Activated CD8-positive, alpha-beta memory T cell treated with anti-CD3 and anti-CD28 coated beads, Interleukin-2, amount 10 ng/mL, durations not matched to agents 7 days and 5 days (primary cell): ENCODE measurements around the gene PELI3. TPM values are rescaled to one million over a fixed set of nuclear protein-coding genes. Genes with fewer than 3 reads are reported as not detected.
"Not testable (repeated sequence)": the region's sequence is repeated elsewhere in the genome, so short reads cannot be mapped to it uniquely, and the experiment has no call there.

Source experiments
- ATAC-seq: fragments of 150-1000 bp; cut with Tn5 transposase; one replicate; pipeline ENCODE4 v1.10.0; 2021; ENCODE audit warnings: moderate library complexity
- CTCF ChIA-PET: fragments of 350-600 bp; sonication (Branson Sonifier 250); formaldehyde crosslinking; loops from one replicate; lab custom pipeline; 2021; ENCODE audit warnings: antibody characterized with exemption; lab: Charles Lee
- DNase-seq: peaks from one replicate; pipeline ENCODE4 v3.0.0-alpha.2; 2020
- H3K27ac Mint-ChIP-seq: one replicate; pipeline ENCODE4 v1.8.0; 2021; ENCODE audit warnings: mild to moderate bottlenecking, mixed read lengths
- H3K27me3 Mint-ChIP-seq: one replicate; pipeline ENCODE4 v1.8.0; 2021; ENCODE audit warnings: mixed read lengths
- H3K36me3 Mint-ChIP-seq: one replicate; pipeline ENCODE4 v1.8.0; 2021; ENCODE audit warnings: mild to moderate bottlenecking, mixed read lengths
- H3K4me1 Mint-ChIP-seq: one replicate; pipeline ENCODE4 v1.8.0; 2021; ENCODE audit warnings: mixed read lengths
- H3K4me3 Mint-ChIP-seq: one replicate; pipeline ENCODE4 v1.8.0; 2021; ENCODE audit warnings: mild to moderate bottlenecking, moderate library complexity, mixed read lengths
- H3K9me3 Mint-ChIP-seq: one replicate; pipeline ENCODE4 v1.8.0; 2022; ENCODE audit warnings: low read depth, mixed read lengths
- total RNA-seq, 2 experiments: library from RNA; stranded (reverse); gene quantifications; one replicate each; pipeline ENCODE4 v1.2.3, GENCODE V29; 2021

PELI3 gene
- total RNA-seq, 2 experiments from 2014 or later: 4.1 to 5.7 TPM

DNA sequence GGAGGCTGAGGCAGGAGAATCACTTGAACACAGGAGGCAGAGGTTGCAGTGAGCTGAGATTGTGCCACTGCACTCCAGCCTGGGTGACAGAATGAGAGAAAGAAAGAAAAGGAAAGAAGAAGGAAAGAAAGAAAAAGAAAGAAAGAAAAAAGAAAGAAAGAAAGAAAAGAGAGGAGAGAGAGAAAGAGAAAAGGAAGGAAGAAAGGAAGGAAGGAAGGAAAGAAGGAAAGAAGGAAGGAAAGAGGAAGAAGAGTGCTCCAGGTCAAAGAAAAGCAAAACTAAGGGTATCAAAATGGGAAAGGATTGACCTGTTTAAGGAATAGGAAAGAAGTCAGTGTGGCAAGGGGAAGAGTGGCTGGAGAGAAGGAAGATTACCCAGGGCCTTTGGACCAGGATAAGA lies 35.4 kb upstream of the PELI3 start:
- not testable (repeated sequence) for H3K9me3 Mint-ChIP-seq, H3K4me1 Mint-ChIP-seq, H3K27ac Mint-ChIP-seq, DNase-seq, ATAC-seq, H3K4me3 Mint-ChIP-seq, H3K36me3 Mint-ChIP-seq, H3K27me3 Mint-ChIP-seq
- CTCF ChIA-PET: interaction anchor here (1.0 to 5.0 kb wide), 3 partner anchors 23 to 247 kb away, joined by 3 to 37 read pairs (median 6); partner anchors contain the start of gene RBM4B

- not testable (repeated sequence) for ATAC-seq, H3K27me3 Mint-ChIP-seq, H3K36me3 Mint-ChIP-seq, H3K4me3 Mint-ChIP-seq, H3K4me1 Mint-ChIP-seq, H3K27ac Mint-ChIP-seq, H3K9me3 Mint-ChIP-seq, DNase-seq
- CTCF ChIA-PET: interaction anchor here (1.5 to 1.7 kb wide), 2 partner anchors 23 to 46 kb away, joined by 3 to 5 read pairs; no protein-coding TSS in a partner anchor
Observed at GRCh38 chr11:66431871-66432329, 34.8 kb upstream of the PELI3 start.

DNA sequence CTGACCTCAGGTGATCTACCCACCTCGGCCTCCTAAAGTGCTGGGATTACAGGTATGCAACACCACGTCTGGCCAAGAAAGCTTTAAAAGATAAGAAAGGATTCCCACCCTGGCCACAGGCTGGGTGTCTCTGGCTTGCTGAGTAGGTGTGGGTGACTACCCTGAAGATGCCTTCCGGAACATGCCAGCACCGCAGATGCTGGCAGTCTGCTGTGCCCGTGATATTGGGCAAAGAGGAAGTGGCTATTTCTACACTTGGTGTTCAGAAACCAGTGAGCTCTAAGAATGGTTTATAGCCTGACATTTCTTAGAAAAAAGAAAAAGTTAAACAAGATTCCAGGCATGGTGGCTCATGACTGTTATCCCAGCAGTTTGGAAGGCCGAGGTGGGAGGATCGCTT lies 34.1 kb upstream of the PELI3 start:
- ATAC-seq: no peak
- Mint-ChIP-seq H3K4me1 (peaks cover 9% of the 10 kb centered on the region), H3K36me3 (peaks cover 9% of the 10 kb centered on the region), H3K9me3 (no peaks in the 10 kb centered on the region), H3K27ac (no peak overlapping the region), H3K27me3 (no peaks in the 10 kb centered on the region), H3K4me3 (no peak overlapping the region)
- CTCF ChIA-PET: interaction anchor here (1.5 to 1.8 kb wide), 3 partner anchors 11 to 46 kb away, joined by 3 to 5 read pairs (median 4); partner anchors contain the start of gene NPAS4
- no peak for DNase-seq

DNA sequence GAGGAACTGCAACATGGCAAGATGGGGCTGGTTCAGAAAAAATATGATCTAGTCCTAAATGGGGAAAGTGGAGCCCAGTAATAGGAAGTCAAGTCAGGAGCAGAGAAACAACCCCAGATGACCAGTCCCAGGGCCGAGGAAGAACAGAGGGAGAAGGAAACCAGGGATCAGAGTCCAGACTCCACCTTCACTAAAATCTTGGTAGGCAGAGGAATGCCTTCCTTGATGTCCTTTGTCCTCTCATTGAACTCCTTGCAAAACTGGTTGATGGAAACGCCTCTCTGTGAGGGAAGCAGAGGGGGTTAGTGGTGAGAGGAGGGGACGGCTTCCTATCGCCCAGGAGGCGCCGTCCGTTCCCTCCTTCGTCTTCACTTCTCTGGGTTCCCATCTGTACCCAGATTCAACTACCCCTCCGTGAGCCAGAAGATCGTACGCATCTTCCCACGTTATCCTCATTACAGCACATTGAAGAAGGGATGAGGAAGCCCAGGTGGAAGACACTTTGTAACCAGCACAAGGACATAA lies 28.7 kb upstream of the PELI3 start:
- CTCF ChIA-PET: interaction anchor here (0.6 to 4.4 kb wide), 27 partner anchors 9 to 240 kb away, joined by 3 to 46 read pairs (median 6); partner anchors contain the start of genes ACTN3, CD248, DPP3 and NPAS4
- Mint-ChIP-seq H3K27me3 (no peaks in the 10 kb centered on the region), H3K36me3 (peaks cover 7% of the 10 kb centered on the region), H3K9me3 (no peaks in the 10 kb centered on the region), H3K4me3 (peak overlapping the region; percentile 92), H3K27ac (peak overlapping the region; percentile 92), H3K4me1 (peaks cover 21% of the 10 kb centered on the region)
- no peak for ATAC-seq
- DNase-seq: no peak

DNA sequence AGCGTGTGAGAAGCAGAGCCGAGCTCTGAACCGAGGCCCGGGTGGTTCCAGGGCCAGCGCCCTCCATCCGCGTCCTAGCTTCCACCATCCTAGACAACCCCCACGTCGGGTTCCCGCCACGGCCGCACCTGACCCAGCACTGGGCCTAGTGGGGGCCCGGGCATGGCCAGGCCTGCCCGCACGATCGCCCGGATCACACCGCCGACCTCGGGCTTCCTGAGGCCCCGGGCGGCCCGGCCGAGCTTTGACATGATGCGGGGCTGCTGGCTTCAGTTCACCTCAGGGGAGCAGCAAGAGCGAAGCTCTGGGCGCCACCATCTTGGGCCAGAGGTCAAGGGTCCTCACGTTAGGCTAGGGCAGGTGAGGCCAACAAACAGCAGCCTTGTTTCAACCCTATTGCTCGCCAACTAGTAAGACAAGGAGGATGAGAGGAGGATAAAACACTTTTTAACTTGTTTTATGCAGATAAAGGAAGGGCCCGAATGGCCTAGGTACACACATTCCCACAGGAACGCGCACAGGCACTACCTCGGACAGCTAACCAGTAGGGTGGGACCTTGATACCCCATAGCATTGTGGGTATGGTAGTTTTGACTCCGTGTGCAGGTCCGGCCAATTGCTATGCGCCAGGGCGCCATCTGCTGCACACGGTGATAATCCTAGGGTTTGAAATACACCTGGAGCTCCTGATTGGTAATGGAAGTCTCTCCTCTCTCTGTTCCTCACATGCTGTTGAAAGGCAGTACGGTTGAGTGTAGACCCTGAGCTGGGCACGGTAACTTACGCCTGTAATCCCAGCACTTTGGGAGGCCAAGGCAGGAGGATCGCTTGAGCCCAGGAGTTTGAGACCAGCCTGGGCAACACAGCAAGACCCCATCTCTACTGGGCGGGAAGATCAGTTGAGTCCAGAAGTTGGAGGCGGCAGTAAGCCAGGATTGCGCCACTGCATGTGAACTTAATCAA lies 27.9 kb upstream of the PELI3 start, which contains the start of gene MRPL11:
TSS of gene MRPL11 (minus strand) at position 345 of the 963 bp plus-strand sequence. CDS start at position 251, 94 bp downstream.
- ATAC-seq (peak; percentile 98), DNase-seq (peak; percentile 93)
- CTCF ChIA-PET: interaction anchor here (0.6 to 4.4 kb wide), 39 partner anchors 8 to 685 kb away, joined by 3 to 46 read pairs (median 5); partner anchors contain the start of genes ACTN3, CD248, DPP3 and NPAS4
- peak within 1 kb of the TSS; percentile 92 for H3K27ac Mint-ChIP-seq
- H3K4me3 Mint-ChIP-seq: peak within 1 kb of the TSS; percentile 92
- peaks cover 7% of the 10 kb centered on the region for H3K36me3 Mint-ChIP-seq
- H3K9me3 Mint-ChIP-seq: peaks cover 3% of the 10 kb centered on the region
- peaks cover 21% of the 10 kb centered on the region for H3K4me1 Mint-ChIP-seq
- H3K27me3 Mint-ChIP-seq: no peaks in the 10 kb centered on the region

DNA sequence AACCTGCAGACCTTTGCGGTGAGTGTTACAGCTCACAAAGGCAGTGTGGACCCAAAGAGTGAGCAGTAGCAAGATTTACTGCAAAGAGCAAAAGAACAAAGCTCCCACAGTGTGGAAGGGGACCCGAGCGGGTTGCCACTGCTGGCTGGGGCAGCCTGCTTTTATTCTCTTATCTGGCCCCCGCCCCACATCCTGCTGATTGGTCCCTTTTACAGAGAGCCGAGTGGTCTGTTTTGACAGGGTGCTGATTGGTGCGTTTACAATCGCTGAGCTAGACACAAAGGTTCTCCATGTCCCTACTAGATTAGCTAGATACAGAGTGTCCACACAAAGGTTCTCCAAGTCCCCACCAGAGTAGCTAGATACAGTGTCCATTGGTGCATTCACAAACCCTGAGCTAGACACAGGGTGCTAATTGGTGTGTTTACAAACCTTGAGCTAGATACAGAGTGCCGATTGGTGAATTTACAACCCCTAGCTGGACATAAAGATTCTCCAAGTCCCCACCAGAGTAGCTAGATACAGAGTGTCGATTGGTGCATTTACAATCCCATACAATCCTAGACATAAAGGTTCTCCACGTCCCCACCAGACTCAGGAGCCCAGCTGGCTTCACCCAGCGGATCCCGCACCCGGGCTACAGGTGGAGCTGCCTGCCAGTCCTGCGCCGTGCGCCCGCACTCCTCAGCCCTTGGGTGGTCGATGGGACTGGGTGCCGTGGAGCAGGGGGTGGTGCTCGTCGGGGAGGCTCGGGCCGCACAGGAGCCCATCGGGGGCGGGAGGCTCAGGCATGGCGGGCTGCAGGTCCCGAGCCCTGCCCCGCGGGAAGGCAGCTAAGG lies 26.4 kb upstream of the PELI3 start:
- not testable (repeated sequence) for ATAC-seq, H3K36me3 Mint-ChIP-seq, DNase-seq, H3K9me3 Mint-ChIP-seq, H3K27me3 Mint-ChIP-seq, H3K4me3 Mint-ChIP-seq, H3K27ac Mint-ChIP-seq
- peaks cover 21% of the 10 kb centered on the region for H3K4me1 Mint-ChIP-seq
- CTCF ChIA-PET: interaction anchor here (1.7 to 4.4 kb wide), 5 partner anchors 15 to 238 kb away, joined by 5 to 46 read pairs (median 23); partner anchors contain the start of genes DPP3, NPAS4 and RBM4B

GRCh38 chr11:66440940-66441282 lies 25.8 kb upstream of the PELI3 start:
- peaks cover 21% of the 10 kb centered on the region for H3K4me1 Mint-ChIP-seq
- not testable (repeated sequence) for DNase-seq, H3K36me3 Mint-ChIP-seq, ATAC-seq, H3K9me3 Mint-ChIP-seq, H3K27ac Mint-ChIP-seq, H3K4me3 Mint-ChIP-seq, H3K27me3 Mint-ChIP-seq
- CTCF ChIA-PET: interaction anchor here (1.1 to 4.4 kb wide), 3 partner anchors 32 to 237 kb away, joined by 3 to 46 read pairs (median 5); partner anchors contain the start of gene RBM4B

GRCh38 chr11:66443602-66444001 lies 23.1 kb upstream of the PELI3 start:
- Mint-ChIP-seq H3K9me3 (peaks cover 4% of the 10 kb centered on the region), H3K27ac (no peak overlapping the region), H3K36me3 (no peaks in the 10 kb centered on the region), H3K27me3 (no peaks in the 10 kb centered on the region), H3K4me1 (peaks cover 5% of the 10 kb centered on the region), H3K4me3 (no peak overlapping the region)
- CTCF ChIA-PET: no interaction called here
- ATAC-seq (no peak), DNase-seq (no peak)

DNA sequence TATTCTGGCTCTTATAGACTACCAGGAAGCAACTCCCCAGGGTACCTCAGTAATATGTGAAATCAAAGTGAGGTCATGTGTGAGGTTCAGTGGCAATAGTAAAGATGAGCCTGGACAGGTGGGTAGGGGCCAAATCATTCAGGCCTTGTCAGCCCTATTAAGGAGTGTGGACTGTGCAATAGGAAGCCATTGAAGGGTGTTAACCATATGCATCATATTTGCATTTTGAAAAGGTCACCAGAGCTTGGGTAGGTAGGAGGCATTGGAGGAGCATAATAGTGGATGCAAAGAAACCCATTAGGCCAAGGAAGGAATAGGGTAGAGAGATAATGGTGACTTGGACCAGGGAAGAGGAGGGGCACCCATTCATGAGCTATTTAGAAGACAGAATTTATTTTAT lies 19.7 kb upstream of the PELI3 start:
- Mint-ChIP-seq H3K27me3 (peaks cover 5% of the 10 kb centered on the region), H3K4me1 (no peaks in the 10 kb centered on the region), H3K9me3 (peaks cover 4% of the 10 kb centered on the region), H3K36me3 (no peaks in the 10 kb centered on the region), H3K27ac (no peak overlapping the region), H3K4me3 (no peak overlapping the region)
- CTCF ChIA-PET: interaction anchor here (1.0 to 1.2 kb wide), 2 partner anchors 8 to 38 kb away, joined by 3 to 5 read pairs; partner anchors contain the start of gene MRPL11
- ATAC-seq (no peak), DNase-seq (no peak)

DNA sequence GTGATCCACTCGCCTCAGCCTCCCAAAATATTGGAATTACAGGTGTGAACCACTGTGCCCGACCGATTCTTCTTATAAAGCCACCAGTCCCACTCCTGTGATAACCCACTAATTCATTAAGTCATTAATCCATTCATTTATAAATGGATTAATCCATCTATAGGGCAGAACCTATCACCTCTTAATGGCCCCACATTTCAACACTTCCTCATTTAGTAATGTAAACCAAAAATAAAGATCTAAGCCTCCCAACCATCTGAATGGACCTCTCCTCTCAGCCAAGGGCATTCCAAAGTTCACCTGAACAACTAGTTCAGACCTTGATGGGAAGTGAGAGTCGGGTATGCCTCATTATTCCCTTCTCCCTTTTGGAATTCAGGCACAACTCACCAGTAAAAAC lies 18.2 kb upstream of the PELI3 start:
- H3K27me3 Mint-ChIP-seq: peaks cover 6% of the 10 kb centered on the region
- DNase-seq: no peak
- no peak for ATAC-seq
- H3K27ac Mint-ChIP-seq: no peak overlapping the region
- no peaks in the 10 kb centered on the region for H3K36me3 Mint-ChIP-seq
- H3K4me3 Mint-ChIP-seq: no peak overlapping the region
- no peaks in the 10 kb centered on the region for H3K4me1 Mint-ChIP-seq
- CTCF ChIA-PET: no interaction called here
- peaks cover 4% of the 10 kb centered on the region for H3K9me3 Mint-ChIP-seq

DNA sequence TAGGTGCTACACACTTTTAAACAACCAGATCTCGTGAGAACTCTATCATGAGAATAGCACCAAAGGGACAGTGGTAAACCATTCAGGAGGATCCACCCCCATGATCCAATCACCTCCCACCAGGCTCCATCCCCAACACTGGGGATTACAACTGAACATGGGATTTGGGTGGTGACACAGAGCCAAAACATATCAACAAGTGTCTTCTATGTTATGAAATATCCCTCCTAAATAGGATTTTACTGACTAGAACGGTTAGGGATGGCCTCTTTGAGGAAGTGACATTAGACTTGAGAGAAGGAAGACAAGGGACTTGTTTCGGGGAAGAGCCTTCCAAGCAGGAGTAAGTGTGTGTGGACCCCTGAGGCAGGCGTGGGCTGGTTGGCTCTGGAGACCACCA lies 16.1 kb upstream of the PELI3 start:
- CTCF ChIA-PET: no interaction called here
- ATAC-seq (no peak), DNase-seq (no peak)
- H3K27ac Mint-ChIP-seq: no peak overlapping the region
- peaks cover 6% of the 10 kb centered on the region for H3K27me3 Mint-ChIP-seq
- no peak overlapping the region for H3K4me3 Mint-ChIP-seq
- no peaks in the 10 kb centered on the region for H3K9me3 Mint-ChIP-seq
- H3K36me3 Mint-ChIP-seq: no peaks in the 10 kb centered on the region
- H3K4me1 Mint-ChIP-seq: peaks cover 13% of the 10 kb centered on the region

- DNase-seq: no peak
- H3K4me3 Mint-ChIP-seq: no peak overlapping the region
- H3K9me3 Mint-ChIP-seq: no peaks in the 10 kb centered on the region
- CTCF ChIA-PET: interaction anchor here (1.8 kb wide), 1 partner anchor 63 kb away, joined by 4 read pairs; no protein-coding TSS in a partner anchor
- ATAC-seq: no peak
- H3K27ac Mint-ChIP-seq: no peak overlapping the region
- H3K27me3 Mint-ChIP-seq: peaks cover 6% of the 10 kb centered on the region
- H3K4me1 Mint-ChIP-seq: peaks cover 13% of the 10 kb centered on the region
- no peaks in the 10 kb centered on the region for H3K36me3 Mint-ChIP-seq
Observed at GRCh38 chr11:66451663-66452062, 15.0 kb upstream of the PELI3 start.
